B cell (primary cell): Measurements from ENCODE around the gene TOMM7. TPM values are rescaled to one million over a fixed set of nuclear protein-coding genes. Genes with fewer than 3 reads are reported as not detected.

Experiments used
- ATAC-seq: fragments of 200-7000 bp; cut with Tn5 transposase; one replicate; pipeline ENCODE4 v1.10.0; 2021; ENCODE audit warnings: low read depth, mild to moderate bottlenecking, moderate number of reproducible peaks, moderate library complexity
- CTCF ChIA-PET: fragments of 350-600 bp; sonication (Branson Sonifier 250); formaldehyde crosslinking; loops from one replicate; lab custom pipeline; 2021; ENCODE audit warnings: antibody characterized with exemption, inconsistent platforms; lab: Charles Lee
- POLR2A ChIA-PET: fragments of 350-600 bp; sonication (Branson Sonifier 250); formaldehyde crosslinking; loops from one replicate; lab custom pipeline; 2021; ENCODE audit warnings: antibody characterized with exemption; lab: Charles Lee
- DNase-seq: peaks from one replicate; pipeline ENCODE4 v3.0.0; 2013
- H2AFZ ChIP-seq: 2 replicates; pipeline ENCODE4 v1.6.1; 2012; ENCODE audit warnings: mild to moderate bottlenecking, low read depth, low read length; ENCODE audit not compliant: insufficient read depth, poor library complexity, severe bottlenecking
- H3K27ac ChIP-seq, 2 donors: 1 replicate in 1 of 2; 2 replicates in 1 of 2; pipeline ENCODE4 v1.5.1; 2012 to 2013; ENCODE audit warnings: low read length in 2 of 2, mild to moderate bottlenecking in 2 of 2, moderate library complexity in 1 of 2
- H3K27me3 ChIP-seq, 4 experiments: fragments of 200-600 bp in 1 of 4; sonication (generic) in 1 of 4; replicated peaks in 1 of 4; 1 replicate in 2 of 4; 2 replicates in 2 of 4; pipeline versions ENCODE4 v1.6.1 to v1.7.0; 2013 to 2016; ENCODE audit warnings: low read length in 3 of 4, mild to moderate bottlenecking in 2 of 4, mixed read lengths in 1 of 4, moderate library complexity in 1 of 4; ENCODE audit not compliant: insufficient read depth in 4 of 4, control insufficient read depth in 3 of 4; ENCODE audit errors: control extremely low read depth in 1 of 4
- H3K36me3 ChIP-seq, 2 experiments: replicated peaks in 1 of 2; 1 replicate in 1 of 2; 2 replicates in 1 of 2; pipeline versions ENCODE4 v1.6.1 to v1.7.1; 2013; ENCODE audit warnings: low read length in 1 of 2; ENCODE audit not compliant: insufficient read depth in 2 of 2, control insufficient read depth in 1 of 2; ENCODE audit errors: control extremely low read depth in 1 of 2, extremely low read depth in 1 of 2
- H3K4me1 ChIP-seq, 2 donors: fragments of 200-600 bp in 1 of 2; sonication (generic) in 1 of 2; 1 replicate in 1 of 2; 2 replicates in 1 of 2; pipeline versions ENCODE4 v1.5.1 to v1.6.1; 2013 to 2017; ENCODE audit warnings: low read length in 2 of 2; ENCODE audit not compliant: control insufficient read depth in 2 of 2, insufficient read depth in 2 of 2
- H3K4me2 ChIP-seq: replicated peaks from 2 replicates; pipeline ENCODE3; 2012; ENCODE audit warnings: mild to moderate bottlenecking, low read depth, low read length; ENCODE audit not compliant: poor library complexity, severe bottlenecking
- H3K4me3 ChIP-seq, 5 experiments: fragments of 200-600 bp in 1 of 5; sonication (generic) in 1 of 5; 1 replicate in 3 of 5; 2 replicates in 2 of 5; pipeline versions ENCODE4 v1.5.1 to v1.7.0; 2011 to 2016; ENCODE audit warnings: low read length in 4 of 5, mild to moderate bottlenecking in 4 of 5, low read depth in 2 of 5, control low read depth in 1 of 5, moderate library complexity in 1 of 5; ENCODE audit not compliant: insufficient read depth in 1 of 5; ENCODE audit errors: control extremely low read depth in 1 of 5, extremely low read depth in 1 of 5
- H3K79me2 ChIP-seq: fragments of 200-600 bp; sonication (generic); one replicate; pipeline ENCODE4 v1.6.0; 2016; ENCODE audit warnings: low read length; ENCODE audit not compliant: control insufficient read depth, insufficient read depth
- H3K9ac ChIP-seq: fragments of 200-600 bp; sonication (generic); 2 replicates; pipeline ENCODE4 v1.6.1; 2017; ENCODE audit warnings: mild to moderate bottlenecking, low read length, moderate library complexity
- H3K9me3 ChIP-seq, 3 donors: one replicate each; pipeline versions ENCODE4 v1.6.1 to v1.7.1; 2013; ENCODE audit warnings: low read length in 2 of 3; ENCODE audit not compliant: control insufficient read depth in 2 of 3, insufficient read depth in 1 of 3; ENCODE audit errors: control extremely low read depth in 1 of 3
- H4K20me1 ChIP-seq: 2 replicates; pipeline ENCODE4 v1.6.0; 2012; ENCODE audit warnings: mild to moderate bottlenecking, low read length; ENCODE audit not compliant: insufficient read depth, control insufficient read depth, poor library complexity, severe bottlenecking
- H3K27ac Mint-ChIP-seq: one replicate; pipeline ENCODE4 v1.8.0; 2021; ENCODE audit warnings: mixed read lengths
- H3K27me3 Mint-ChIP-seq: one replicate; pipeline ENCODE4 v1.8.0; 2021; ENCODE audit warnings: mixed read lengths
- H3K4me1 Mint-ChIP-seq: one replicate; pipeline ENCODE4 v1.8.0; 2021; ENCODE audit warnings: mixed read lengths
- H3K4me3 Mint-ChIP-seq: one replicate; pipeline ENCODE4 v1.8.0; 2021; ENCODE audit warnings: mixed read lengths
- H3K9me3 Mint-ChIP-seq: one replicate; pipeline ENCODE4 v1.8.0; 2022; ENCODE audit warnings: mixed read lengths; ENCODE audit not compliant: insufficient read depth
- EZH2 ChIP-seq: IDR thresholded peaks from 2 replicates; pipeline ENCODE4 v1.6.1; 2012; ENCODE audit warnings: borderline replicate concordance, low read depth, mild to moderate bottlenecking, moderate library complexity, low read length; ENCODE audit not compliant: insufficient read depth, poor library complexity, severe bottlenecking
- WGBS: methylation state at CpG from one replicate; pipeline ENCODE4 v1.1.5; 2013; ENCODE audit warnings: missing lambda C conversion rate; ENCODE audit not compliant: insufficient coverage; 5-methylcytosine and 5-hydroxymethylcytosine counted together
- intact Hi-C: fragments of 100-400 bp; cut with micrococcal nuclease; formaldehyde crosslinking; loops from one replicate; pipeline ENCODE4 v1.10.0; 2022
- polyA plus RNA-seq: library from polyadenylated mRNA; depleted of rRNA; stranded (reverse); fragments of >200 nt; gene quantifications from 2 replicates; pipeline ENCODE4 v1.2.3, GENCODE V29; 2012
- total RNA-seq, 2 donors: library from RNA; stranded (reverse); fragments of 120-200 nt in 1 of 2; gene quantifications; 1 replicate in 1 of 2; 2 replicates in 1 of 2; pipeline versions ENCODE4 v1.2.3 to v1.2.4, GENCODE V29; 2013 to 2022
- TF ChIP-seq, protein P1 (sequence below): fragments of 200-600 bp; IDR thresholded peaks from one replicate; pipeline ENCODE4 v1.8.0; 2022; ENCODE audit warnings: antibody characterized with exemption, mild to moderate bottlenecking

TOMM7 gene
- total and polyA plus RNA-seq, 2 donors (not counting 1 experiment from before 2014, with no cell fraction given), result 276 to 437 TPM

DNA sequence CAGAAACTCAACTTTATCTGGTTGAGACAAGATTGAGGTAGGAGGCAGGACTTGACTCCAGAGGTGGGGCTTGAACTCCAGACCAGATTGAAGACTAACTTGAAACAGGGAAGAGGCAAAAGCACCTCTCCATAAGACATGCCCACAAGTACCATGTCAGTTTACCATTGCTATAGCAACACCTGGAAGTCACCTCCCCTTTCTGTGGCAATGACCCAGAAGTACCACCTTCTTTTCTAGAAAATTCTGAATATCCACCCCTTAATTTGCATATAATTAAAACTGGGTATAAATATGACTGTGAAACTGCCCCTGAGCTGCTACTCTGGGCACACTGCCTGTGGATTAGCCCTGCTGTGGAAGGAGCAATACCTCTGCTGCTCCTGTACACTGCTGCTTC lies 4.9 kb upstream of the TOMM7 start:
- Histone ChIP-seq H3K4me3 (no peak overlapping the region), H2AFZ (no peak overlapping the region), H3K4me2 (no peak overlapping the region), H3K9ac (no peak overlapping the region), H3K36me3 (no peaks in the 10 kb centered on the region), H3K27me3 (no peaks in the 10 kb centered on the region), H3K9me3 (no peaks in the 10 kb centered on the region), H3K27ac (no peak overlapping the region), H3K79me2 (peaks cover under 1% of the 10 kb centered on the region), H4K20me1 (no peaks in the 10 kb centered on the region), H3K4me1 (peaks cover 3 to 7% of the 10 kb centered on the region in 2 donors)
- TF ChIP-seq, protein P1, sequence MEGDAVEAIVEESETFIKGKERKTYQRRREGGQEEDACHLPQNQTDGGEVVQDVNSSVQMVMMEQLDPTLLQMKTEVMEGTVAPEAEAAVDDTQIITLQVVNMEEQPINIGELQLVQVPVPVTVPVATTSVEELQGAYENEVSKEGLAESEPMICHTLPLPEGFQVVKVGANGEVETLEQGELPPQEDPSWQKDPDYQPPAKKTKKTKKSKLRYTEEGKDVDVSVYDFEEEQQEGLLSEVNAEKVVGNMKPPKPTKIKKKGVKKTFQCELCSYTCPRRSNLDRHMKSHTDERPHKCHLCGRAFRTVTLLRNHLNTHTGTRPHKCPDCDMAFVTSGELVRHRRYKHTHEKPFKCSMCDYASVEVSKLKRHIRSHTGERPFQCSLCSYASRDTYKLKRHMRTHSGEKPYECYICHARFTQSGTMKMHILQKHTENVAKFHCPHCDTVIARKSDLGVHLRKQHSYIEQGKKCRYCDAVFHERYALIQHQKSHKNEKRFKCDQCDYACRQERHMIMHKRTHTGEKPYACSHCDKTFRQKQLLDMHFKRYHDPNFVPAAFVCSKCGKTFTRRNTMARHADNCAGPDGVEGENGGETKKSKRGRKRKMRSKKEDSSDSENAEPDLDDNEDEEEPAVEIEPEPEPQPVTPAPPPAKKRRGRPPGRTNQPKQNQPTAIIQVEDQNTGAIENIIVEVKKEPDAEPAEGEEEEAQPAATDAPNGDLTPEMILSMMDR, result no peak
- DNase-seq, result peak; percentile 15
- CTCF ChIA-PET, result no interaction called here
- POLR2A ChIA-PET, result no interaction called here
- Mint-ChIP-seq H3K9me3 (no peaks in the 10 kb centered on the region), H3K4me1 (peaks cover 6% of the 10 kb centered on the region), H3K27me3 (peaks cover 10% of the 10 kb centered on the region), H3K4me3 (no peak overlapping the region), H3K27ac (no peak overlapping the region)
- intact Hi-C loops, result loop anchor here (10.0 kb wide), 1 partner anchor 357 kb away; the partner anchor contains the start of gene NUP42
- ATAC-seq, result no peak

DNA sequence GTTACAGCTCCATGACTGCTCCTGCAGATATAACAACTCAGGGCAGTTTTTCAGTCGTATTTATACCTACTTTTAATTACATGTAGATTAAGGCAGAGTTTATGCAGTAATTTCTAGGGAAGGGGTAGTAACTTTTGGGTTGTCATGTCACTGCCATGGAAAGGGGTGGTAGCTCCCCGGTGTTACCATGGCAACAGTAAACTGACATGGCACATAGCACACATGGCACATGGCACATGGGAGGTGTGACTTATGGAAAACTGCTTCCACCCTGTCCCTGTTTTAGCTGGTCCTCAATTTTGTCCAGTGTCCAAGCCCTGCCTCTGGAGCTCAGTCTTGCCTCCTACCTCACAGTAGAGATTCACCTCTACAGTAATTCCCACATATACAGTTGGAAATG lies 3.9 kb upstream of the TOMM7 start:
- Histone ChIP-seq H3K4me3 (no peak overlapping the region), H3K9me3 (no peaks in the 10 kb centered on the region), H3K4me1 (peaks cover 9 to 13% of the 10 kb centered on the region in 2 donors), H3K4me2 (no peak overlapping the region), H3K79me2 (peaks cover 10% of the 10 kb centered on the region), H3K27ac (no peak overlapping the region), H3K9ac (no peak overlapping the region), H3K27me3 (no peaks in the 10 kb centered on the region), H3K36me3 (no peaks in the 10 kb centered on the region), H2AFZ (no peak overlapping the region), H4K20me1 (no peaks in the 10 kb centered on the region)
- peaks cover 14% of the 10 kb centered on the region for H3K4me1 Mint-ChIP-seq
- H3K4me3 Mint-ChIP-seq, result no peak overlapping the region
- ChIA-PET POLR2A (no interaction called here), CTCF (interaction anchor here (0.6 kb wide), 1 partner anchor 12 kb away, joined by 3 read pairs; no protein-coding TSS in a partner anchor)
- no peak for TF ChIP-seq EZH2
- TF ChIP-seq, protein P1, result no peak
- DNase-seq (no peak), ATAC-seq (no peak)
- peaks cover 10% of the 10 kb centered on the region for H3K27me3 Mint-ChIP-seq
- WGBS, result 85% methylated on average over 1 of the region's 2 CpGs
- intact Hi-C loops, result loop anchor here (10.0 kb wide), 1 partner anchor 358 kb away; the partner anchor contains the start of gene NUP42
- H3K27ac Mint-ChIP-seq, result no peak overlapping the region
- H3K9me3 Mint-ChIP-seq, result no peaks in the 10 kb centered on the region
